GM12864 (cell line): Measurements from ENCODE around the gene SAC3D1.
A peak's percentile ranks its signal among the peaks of the same experiment; 100 is the strongest.

Experiments used
- DNase-seq: peaks from one replicate; pipeline ENCODE4 v3.0.0-alpha.2; 2011; ENCODE audit warnings: low read depth
- H3K4me3 ChIP-seq: 2 replicates; pipeline ENCODE4 v1.5.1; 2011; ENCODE audit warnings: mild to moderate bottlenecking, low read depth, low read length, control low read depth
- CTCF ChIP-seq: IDR thresholded peaks from 2 replicates; pipeline ENCODE4 v1.5.1; 2011; ENCODE audit warnings: low read depth, mild to moderate bottlenecking, moderate library complexity, low read length, control low read depth, inconsistent platforms; ENCODE audit errors: missing control alignments

The SAC3D1 gene

GRCh38 chr11:65036931-65037330 lies 4.1 kb upstream of the SAC3D1 start:
- no peak for DNase-seq
- TF ChIP-seq CTCF, result no peak
- no peak overlapping the region for H3K4me3 ChIP-seq

- DNase-seq, result no peak
- H3K4me3 ChIP-seq, result peak overlapping the region; percentile 81
- TF ChIP-seq CTCF, result no peak
These were observed 527 bp upstream of the SAC3D1 start for GRCh38 chr11:65040520-65040846.

GRCh38 chr11:65042891-65043290 lies 1.9 kb downstream of the SAC3D1 start:
- DNase-seq, result no peak
- no peak for TF ChIP-seq CTCF
- H3K4me3 ChIP-seq, result no peak overlapping the region

GRCh38 chr11:65043881-65044501 lies 3.0 kb downstream of the SAC3D1 start:
- no peak for TF ChIP-seq CTCF
- no peak for DNase-seq
- no peak overlapping the region for H3K4me3 ChIP-seq

- no peak overlapping the region for H3K4me3 ChIP-seq
- no peak for DNase-seq
- no peak for TF ChIP-seq CTCF
These were observed 4.1 kb downstream of the SAC3D1 start for GRCh38 chr11:65045061-65045460.

- TF ChIP-seq CTCF, result no peak
- DNase-seq, result no peak
- no peak overlapping the region for H3K4me3 ChIP-seq
These were observed 4.7 kb downstream of the SAC3D1 start for GRCh38 chr11:65045728-65046127.
